AG04450 (cell line): ENCODE measurements around the gene TJP3. TPM values are rescaled to one million over a fixed set of nuclear protein-coding genes. Genes with fewer than 3 reads are reported as not detected.

Experiments
- CTCF ChIA-PET: fragments of 300-600, 350-600 bp; formaldehyde crosslinking; extraction: SDS; loops from one replicate; lab custom pipeline; 2022; ENCODE audit warnings: antibody characterized with exemption, inconsistent platforms; lab: Charles Lee
- POLR2A ChIA-PET: fragments of 350-600 bp; formaldehyde crosslinking; extraction: SDS; loops from one replicate; lab custom pipeline; 2021; ENCODE audit warnings: antibody characterized with exemption, inconsistent platforms; lab: Yijun Ruan, JAX
- DNase-seq: peaks from one replicate; pipeline ENCODE4 v3.0.0-alpha.2; 2011; ENCODE audit warnings: low read depth, low spot score
- H3K27ac ChIP-seq: one replicate; pipeline ENCODE4 v1.5.1; 2012; ENCODE audit warnings: low read depth, low read length, control low read depth
- H3K27me3 ChIP-seq: one replicate; pipeline ENCODE4 v1.6.0; 2012; ENCODE audit warnings: low read length; ENCODE audit not compliant: control insufficient read depth, insufficient read depth
- H3K4me3 ChIP-seq: 2 replicates; pipeline ENCODE4 v1.5.1; 2011; ENCODE audit warnings: mild to moderate bottlenecking, low read depth, low read length, control low read depth
- H3K9me3 ChIP-seq: 2 replicates; pipeline ENCODE4 v1.5.1; 2012; ENCODE audit warnings: low read length; ENCODE audit not compliant: control insufficient read depth, insufficient read depth
- polyA plus RNA-seq: library from polyadenylated mRNA; depleted of rRNA; stranded (reverse); fragments of >200 nt; gene quantifications from 2 replicates; pipeline ENCODE4 v1.2.3, GENCODE V29; 2011
- TF ChIP-seq, protein P1 (sequence below): IDR thresholded peaks from 2 replicates; pipeline ENCODE4 v1.5.1; 2011; ENCODE audit warnings: low read depth, low read length, control low read depth, inconsistent platforms

TJP3 gene
- polyA plus RNA-seq, 1 experiment, result not detected

DNA sequence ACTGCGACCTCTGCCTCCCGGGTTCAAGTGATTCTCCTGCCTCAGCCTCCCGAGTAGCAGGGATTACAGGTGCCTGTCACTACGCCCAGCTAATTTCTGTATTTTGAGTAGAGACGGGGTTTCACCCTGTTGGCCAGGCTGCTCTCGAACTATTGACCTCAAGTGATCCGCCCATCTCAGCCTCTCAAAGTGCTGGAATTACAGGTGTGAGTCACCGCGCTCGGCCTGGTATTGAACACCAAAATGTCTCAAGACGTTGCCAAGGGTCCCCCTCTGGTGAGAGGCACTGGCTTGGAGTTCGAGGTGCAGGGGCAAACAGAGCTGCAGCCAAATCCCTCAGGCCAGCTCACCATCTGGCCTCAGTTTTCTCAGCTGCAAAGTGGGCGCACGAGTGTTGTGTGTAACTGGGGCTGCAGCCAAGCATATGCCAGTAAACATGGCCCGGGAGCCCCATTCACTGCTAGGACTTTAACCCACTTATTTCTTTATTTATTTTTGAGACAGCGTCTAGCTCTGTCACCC, 8.0 kb downstream of the TJP3 start:
- CTCF ChIA-PET, result interaction anchor here (0.6 to 0.9 kb wide), 2 partner anchors 24 to 451 kb away, joined by 3 read pairs; no protein-coding TSS in a partner anchor

GRCh38 chr19:3719868-3720267, 11.7 kb downstream of the TJP3 start:
- no peak for DNase-seq
- Histone ChIP-seq H3K4me3 (no peak overlapping the region), H3K9me3 (peaks cover 7% of the 10 kb centered on the region; the same call in 1 of the 2 replicates), H3K27me3 (peaks cover 27% of the 10 kb centered on the region), H3K27ac (no peak overlapping the region)
- ChIA-PET POLR2A (no interaction called here), CTCF (interaction anchor here (1.9 kb wide), 1 partner anchor 48 kb away, joined by 6 read pairs; no protein-coding TSS in a partner anchor)
- TF ChIP-seq, protein P1, sequence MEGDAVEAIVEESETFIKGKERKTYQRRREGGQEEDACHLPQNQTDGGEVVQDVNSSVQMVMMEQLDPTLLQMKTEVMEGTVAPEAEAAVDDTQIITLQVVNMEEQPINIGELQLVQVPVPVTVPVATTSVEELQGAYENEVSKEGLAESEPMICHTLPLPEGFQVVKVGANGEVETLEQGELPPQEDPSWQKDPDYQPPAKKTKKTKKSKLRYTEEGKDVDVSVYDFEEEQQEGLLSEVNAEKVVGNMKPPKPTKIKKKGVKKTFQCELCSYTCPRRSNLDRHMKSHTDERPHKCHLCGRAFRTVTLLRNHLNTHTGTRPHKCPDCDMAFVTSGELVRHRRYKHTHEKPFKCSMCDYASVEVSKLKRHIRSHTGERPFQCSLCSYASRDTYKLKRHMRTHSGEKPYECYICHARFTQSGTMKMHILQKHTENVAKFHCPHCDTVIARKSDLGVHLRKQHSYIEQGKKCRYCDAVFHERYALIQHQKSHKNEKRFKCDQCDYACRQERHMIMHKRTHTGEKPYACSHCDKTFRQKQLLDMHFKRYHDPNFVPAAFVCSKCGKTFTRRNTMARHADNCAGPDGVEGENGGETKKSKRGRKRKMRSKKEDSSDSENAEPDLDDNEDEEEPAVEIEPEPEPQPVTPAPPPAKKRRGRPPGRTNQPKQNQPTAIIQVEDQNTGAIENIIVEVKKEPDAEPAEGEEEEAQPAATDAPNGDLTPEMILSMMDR, result no peak

More for the DNA sequence above, 8.0 kb downstream of the TJP3 start:
- DNase-seq, result no peak
- Histone ChIP-seq H3K4me3 (no peak overlapping the region), H3K27ac (no peak overlapping the region), H3K9me3 (peaks cover 2% of the 10 kb centered on the region; the same call in 1 of the 2 replicates), H3K27me3 (peaks cover 15% of the 10 kb centered on the region)
- TF ChIP-seq, protein P1, result no peak
- POLR2A ChIA-PET, result no interaction called here

- Histone ChIP-seq H3K27ac (no peak overlapping the region), H3K9me3 (peaks cover 7% of the 10 kb centered on the region; the same call in 1 of the 2 replicates), H3K4me3 (no peak overlapping the region), H3K27me3 (peaks cover 27% of the 10 kb centered on the region)
- POLR2A ChIA-PET, result no interaction called here
- CTCF ChIA-PET, result interaction anchor here (0.7 kb wide), 1 partner anchor 208 kb away, joined by 7 read pairs; no protein-coding TSS in a partner anchor
- no peak for DNase-seq
- TF ChIP-seq, protein P1, result no peak
These were observed 12.2 kb downstream of the TJP3 start for GRCh38 chr19:3720349-3720917.

DNA sequence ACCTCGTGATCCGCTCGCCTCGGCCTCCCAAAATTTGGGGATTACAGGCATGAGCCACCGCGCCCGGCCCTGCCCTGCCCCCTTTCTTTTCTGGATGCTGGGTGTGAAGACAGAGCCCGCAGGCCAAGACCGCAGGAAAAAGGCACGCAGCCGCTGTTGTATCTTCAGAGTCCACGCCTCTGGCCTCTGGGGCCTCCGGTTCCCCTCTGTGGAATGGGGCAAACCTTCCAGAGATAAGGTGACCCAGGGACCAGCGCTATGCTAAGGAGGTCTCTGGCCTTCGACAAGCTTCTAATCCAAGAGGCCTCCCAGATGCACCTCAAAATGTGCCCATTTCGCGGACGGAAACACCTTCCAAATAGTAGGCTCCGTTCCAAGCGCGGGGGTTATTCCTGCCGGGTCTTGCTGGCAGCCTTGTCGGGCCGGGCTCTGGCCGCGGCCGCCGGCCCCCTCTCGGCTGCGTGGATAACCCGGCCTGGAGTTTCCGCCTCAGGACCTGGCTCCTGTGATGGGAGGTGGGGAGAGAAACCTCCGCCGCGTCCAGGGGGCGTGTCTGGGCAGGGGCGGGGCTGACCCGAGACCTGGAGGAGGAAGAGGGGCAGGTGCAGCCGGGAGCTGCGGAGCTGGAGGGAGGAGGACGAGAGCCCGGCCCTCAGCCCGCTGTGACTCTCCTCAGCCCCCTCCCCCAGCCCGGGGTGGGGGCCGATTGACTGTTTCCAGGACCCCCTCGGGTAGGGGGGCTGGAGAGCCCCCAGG, 13.1 kb downstream of the TJP3 start:
- Histone ChIP-seq H3K4me3 (no peak overlapping the region), H3K9me3 (peaks cover 7% of the 10 kb centered on the region; the same call in 1 of the 2 replicates), H3K27ac (no peak overlapping the region), H3K27me3 (peaks cover 27% of the 10 kb centered on the region)
- ChIA-PET POLR2A (no interaction called here), CTCF (interaction anchor here (0.7 kb wide), 1 partner anchor 209 kb away, joined by 7 read pairs; no protein-coding TSS in a partner anchor)
- TF ChIP-seq, protein P1, result no peak
- DNase-seq, result peak; percentile 44
